Activated CD8-positive, alpha-beta memory T cell treated with anti-CD3 and anti-CD28 coated beads, Interleukin-2, amount 50 U/mL, for 1 hour (primary cell): Measurements from ENCODE around the gene MARK1.

Experiments
- DNase-seq: peaks from one replicate; pipeline ENCODE4 v3.0.0-alpha.2; 2020; ENCODE audit errors: extremely low read depth

Gene MARK1

GRCh38 chr1:220690140-220691052, 162.5 kb downstream of the MARK1 start, which contains the start of gene C1orf115:
TSS of gene C1orf115 (plus strand) at chr1:220690363. CDS start at chr1:220690403, 40 bp downstream.
- peak; percentile 4 for DNase-seq

GRCh38 chr1:220691053-220691684, 163.2 kb downstream of the MARK1 start:
- no peak for DNase-seq

DNA sequence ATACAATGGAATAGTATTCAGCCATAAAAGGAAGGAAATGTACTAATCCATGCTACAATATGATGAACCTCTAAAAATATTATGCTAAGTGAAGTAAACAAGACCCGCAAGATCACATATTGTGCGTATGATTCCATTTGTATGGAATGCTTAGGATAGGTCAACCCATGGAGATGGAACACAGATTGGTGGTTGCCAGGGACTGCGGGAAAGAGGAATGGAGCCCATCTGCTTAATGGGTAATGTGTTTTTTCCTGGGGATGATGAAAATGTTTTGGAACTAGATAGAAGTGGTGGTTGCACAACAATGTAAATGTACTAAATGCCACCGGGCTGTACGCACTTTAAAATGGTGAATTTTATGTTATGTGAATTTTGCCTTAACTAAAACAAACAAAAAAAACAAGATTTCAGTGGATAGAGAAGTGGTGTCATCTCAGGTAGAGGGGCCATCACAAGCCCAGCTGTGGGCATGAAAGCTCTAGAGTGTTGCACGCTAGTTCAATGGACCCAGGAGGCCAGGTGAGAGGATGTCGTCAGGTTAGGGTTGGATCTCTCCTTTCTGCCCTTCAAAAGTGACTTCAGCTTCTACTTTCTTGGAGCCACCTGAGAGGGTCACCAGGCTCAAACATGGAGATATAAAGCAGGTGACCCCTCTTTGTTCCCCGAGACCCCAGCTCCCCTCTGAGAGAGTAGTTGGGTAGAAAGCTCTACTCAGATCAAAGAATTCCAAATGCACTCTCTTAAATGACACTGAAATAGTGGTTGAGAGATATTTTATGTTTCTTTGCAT, 164.7 kb downstream of the MARK1 start:
- DNase-seq: no peak

GRCh38 chr1:220694866-220695382, 167.0 kb downstream of the MARK1 start:
- DNase-seq: no peak

- DNase-seq: no peak
Measured at GRCh38 chr1:220695426-220695825, 167.5 kb downstream of the MARK1 start.

- DNase-seq: no peak
Measured at GRCh38 chr1:220696226-220696862, 168.4 kb downstream of the MARK1 start.

DNA sequence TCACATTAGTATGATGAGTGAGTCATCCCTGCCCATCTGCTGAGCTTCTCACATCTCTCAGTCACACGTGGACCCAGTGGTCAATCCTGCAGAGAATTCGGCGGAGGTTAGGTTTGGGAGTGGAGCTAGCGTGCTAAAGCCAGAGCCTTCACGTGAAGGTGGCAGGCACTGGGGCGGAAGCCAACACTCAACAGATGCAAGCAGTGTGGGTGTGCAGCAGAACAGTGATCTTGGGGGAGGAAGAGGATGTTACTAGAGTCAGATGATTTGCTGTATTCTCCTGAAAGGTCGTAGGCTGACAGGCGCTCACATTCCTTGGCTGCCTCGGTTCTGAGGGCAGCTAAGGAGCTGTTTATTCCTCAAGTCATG, 168.9 kb downstream of the MARK1 start:
- DNase-seq: no peak

DNA sequence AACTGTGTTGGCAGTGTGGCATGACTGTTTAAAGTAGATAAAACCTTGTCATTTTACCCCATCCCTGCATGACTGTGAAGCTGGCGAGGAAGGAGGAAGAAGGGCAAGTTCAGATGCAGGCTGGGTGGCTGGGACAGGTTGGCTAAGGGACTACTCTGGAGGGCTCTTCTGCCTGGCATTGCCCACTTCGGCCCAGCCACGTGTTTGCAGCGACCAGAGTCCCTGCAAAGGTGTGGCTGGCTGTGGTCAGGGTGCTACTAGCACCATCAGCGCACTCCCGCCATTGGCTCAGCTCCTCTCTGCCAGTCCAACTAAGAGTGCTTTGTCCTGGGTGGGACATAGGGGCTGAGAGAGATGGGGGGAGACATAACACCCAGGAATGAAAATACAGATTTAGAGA, 169.4 kb downstream of the MARK1 start:
- DNase-seq: no peak

DNA sequence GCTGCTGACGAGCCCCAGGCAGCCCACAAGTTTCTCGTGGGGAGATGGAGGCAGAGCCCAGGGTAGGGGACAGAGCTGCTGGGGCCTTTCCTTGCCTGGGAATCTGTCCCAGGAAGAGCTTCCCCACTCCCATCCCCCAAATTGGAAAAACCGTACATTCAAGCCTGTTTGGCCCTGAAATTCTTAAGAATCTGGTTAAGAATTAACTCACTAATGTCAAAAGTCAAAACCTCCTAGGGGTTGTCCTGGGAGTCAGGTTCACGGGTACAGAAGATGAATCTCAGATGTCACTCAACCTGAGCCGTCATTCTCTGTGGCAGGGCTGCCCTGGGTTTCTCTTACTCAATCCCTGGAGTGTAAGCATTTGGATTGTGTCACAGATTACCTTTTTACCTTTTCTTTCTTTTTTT, 170.7 kb downstream of the MARK1 start:
- no peak for DNase-seq

DNA sequence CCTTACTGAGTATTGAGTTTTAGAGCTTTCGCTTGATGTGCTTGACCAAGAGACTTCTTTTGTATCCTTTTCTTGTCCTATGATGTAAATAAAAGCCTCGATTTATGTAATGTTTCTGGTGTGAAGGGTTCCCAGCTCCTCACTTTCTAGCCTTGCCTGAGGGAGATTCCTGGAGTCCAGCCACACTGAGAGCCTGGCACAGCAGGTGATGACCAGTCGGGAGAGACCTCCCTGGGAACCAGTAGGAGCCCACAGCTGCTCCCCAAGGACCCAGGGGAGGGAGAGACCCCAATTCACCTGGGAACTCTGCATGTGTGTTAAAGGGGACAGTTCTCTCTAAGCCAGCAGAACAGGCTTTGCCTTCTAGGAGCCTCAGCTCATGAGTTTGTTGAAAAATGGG, 171.1 kb downstream of the MARK1 start:
- DNase-seq: no peak

- no peak for DNase-seq
Measured at GRCh38 chr1:220700556-220701179, 172.7 kb downstream of the MARK1 start.

DNA sequence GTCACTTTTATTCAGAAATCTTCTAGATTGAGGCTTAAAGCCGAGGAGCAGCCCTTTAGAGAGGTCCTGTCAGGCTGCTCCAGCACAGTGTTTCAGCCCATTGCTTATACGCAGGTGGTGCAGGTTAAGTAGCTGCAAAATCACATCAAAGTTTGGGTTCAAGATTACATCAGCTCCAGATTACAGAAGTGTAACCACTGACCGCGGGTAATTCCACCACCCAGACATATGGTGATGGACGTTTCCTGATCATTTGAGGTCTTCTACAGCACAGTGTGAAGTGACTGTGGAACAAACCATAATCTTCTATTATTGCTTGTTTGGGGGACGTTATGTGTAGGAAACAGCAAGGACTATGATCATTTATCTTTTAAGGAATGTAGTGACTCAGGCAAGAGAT, 174.0 kb downstream of the MARK1 start:
- DNase-seq: no peak

DNA sequence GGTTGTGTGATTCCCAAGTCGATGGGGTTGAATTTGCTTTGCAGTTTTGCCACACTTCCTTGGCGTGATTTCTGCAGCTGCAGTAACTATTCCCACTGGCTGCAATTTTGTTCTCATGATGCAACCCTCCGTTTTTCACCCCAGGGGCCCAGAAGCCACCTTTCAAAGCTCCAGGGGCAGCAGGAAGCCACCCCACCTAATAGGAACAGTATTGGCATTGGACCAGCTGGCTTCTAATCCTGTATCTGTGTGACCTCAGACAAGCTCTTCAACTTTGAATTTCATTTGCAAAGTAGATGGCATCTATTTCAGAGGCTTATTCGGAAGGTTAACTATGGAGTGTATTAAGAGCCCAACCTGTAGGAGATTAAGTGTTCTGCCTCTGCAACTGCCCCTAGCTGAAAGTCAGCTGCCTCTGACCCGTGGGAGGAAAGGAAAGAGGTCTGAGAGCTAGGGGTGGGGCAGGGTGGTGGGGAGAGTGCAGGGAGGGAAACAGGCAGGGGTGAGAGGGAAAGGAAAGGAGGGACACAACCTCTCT, 174.9 kb downstream of the MARK1 start:
- DNase-seq: no peak

DNA sequence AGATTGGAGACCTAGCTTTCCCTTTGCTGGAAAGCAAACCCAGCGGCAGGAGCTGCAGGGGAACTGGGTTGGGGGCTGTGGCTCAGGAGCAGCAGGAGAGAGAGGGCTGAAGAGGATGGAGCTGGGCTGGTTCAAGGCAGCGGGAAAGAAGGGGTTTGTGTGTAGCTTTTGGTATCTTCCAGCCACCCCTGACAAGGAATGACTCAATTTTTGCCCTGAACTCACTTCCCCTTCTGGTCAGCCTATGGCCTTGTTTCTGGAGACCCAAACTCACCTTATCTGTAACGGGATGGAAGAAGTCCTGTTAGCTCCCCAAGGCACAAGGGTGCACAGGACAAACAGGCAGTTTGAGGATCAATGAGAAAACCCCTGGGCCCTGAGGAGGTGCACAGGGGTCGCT, 175.4 kb downstream of the MARK1 start:
- DNase-seq: no peak

DNA sequence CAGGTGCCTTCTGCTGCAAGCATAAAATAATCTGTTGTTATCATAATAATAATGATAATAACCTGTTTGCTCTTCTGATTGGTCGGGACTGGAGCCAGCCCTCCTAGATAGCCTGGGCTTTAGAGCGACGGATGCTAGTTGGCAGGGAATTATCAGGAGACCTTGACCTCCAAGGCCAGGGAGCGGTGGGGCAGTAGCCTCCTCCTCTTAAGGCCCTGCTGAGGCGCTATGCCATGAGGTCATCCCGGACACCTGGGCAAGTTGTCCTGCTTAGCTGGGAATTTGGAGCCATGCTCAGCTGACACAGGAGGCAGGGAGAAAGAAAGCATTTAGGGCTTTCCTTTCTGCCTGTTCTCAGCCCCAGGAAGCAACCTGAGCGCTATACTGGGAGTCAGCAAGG, 177.8 kb downstream of the MARK1 start:
- no peak for DNase-seq

- no peak for DNase-seq
Measured at GRCh38 chr1:220706480-220706879, 178.5 kb downstream of the MARK1 start.

DNA sequence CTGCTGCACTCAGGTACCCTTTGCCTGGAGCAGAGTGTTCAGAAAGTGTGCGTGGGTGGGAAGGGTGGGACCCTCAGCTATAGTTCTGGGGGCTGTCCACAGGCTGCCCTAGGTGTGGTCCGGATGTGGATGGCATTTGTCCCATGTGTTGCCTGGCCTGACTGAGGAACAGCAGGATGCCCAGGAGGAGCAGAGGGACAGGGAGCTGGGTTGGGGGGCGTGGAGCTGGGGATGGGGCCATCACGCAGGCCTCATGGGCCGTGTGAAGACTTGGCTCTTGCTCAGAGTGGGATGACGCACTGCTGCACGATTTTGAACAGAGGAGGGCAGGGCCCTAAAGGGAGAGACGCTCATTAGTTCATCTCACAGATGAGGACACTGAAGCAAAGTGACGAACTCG, 179.2 kb downstream of the MARK1 start:
- no peak for DNase-seq

- DNase-seq: no peak
Measured at GRCh38 chr1:220708244-220708643, 180.3 kb downstream of the MARK1 start.

- no peak for DNase-seq
Measured at GRCh38 chr1:220708936-220709801, 181.2 kb downstream of the MARK1 start.

- DNase-seq: no peak
Measured at GRCh38 chr1:220710333-220710732, 182.4 kb downstream of the MARK1 start.
